A549 treated with DMSO at 1 μM for 4 hours (cell line): ENCODE measurements around the gene OR4K13. TPM values are rescaled to one million over a fixed set of nuclear protein-coding genes. Genes with fewer than 3 reads are reported as not detected.

Experiments used
- total RNA-seq: library from RNA; stranded (reverse); fragments of 200-300 nt; extraction: Qiagen RNA extraction; gene quantifications from 5 replicates; pipeline ENCODE4 v1.2.3, GENCODE V29; 2022; ENCODE audit warnings: low read depth

OR4K13 gene, protein sequence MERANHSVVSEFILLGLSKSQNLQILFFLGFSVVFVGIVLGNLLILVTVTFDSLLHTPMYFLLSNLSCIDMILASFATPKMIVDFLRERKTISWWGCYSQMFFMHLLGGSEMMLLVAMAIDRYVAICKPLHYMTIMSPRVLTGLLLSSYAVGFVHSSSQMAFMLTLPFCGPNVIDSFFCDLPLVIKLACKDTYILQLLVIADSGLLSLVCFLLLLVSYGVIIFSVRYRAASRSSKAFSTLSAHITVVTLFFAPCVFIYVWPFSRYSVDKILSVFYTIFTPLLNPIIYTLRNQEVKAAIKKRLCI
- not detected in 5 replicates for total RNA-seq

GRCh38 chr14:20035938-20036337 is at the start of gene OR4K13:
TSS of gene OR4K13 (minus strand) at chr14:20036038. CDS start at chr14:20034758, 1,280 bp downstream.

DNA sequence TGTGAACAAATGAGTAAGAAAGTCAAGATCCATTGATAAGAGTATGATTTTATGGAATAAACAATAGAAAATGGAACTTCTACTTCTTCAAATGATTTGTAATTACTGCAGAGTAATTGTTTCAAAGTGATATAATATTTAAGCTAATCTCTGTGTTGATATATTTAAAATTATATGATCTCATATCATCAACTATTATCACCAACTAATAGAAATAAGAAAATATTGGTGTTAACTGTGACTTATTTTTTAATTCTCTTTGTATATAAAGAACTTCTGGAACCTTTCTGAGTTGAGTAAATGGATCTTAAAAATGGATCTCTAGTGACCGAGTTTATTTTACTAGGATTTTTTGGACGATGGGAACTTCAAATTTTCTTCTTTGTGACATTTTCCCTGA is 23.9 kb upstream of the OR4K13 start, which contains the start of gene OR4L1:
Gene OR4L1, plus strand, starts transcription at position 301 of the 400 bp plus-strand sequence. Its CDS starts 0 bp downstream, at position 301.

DNA sequence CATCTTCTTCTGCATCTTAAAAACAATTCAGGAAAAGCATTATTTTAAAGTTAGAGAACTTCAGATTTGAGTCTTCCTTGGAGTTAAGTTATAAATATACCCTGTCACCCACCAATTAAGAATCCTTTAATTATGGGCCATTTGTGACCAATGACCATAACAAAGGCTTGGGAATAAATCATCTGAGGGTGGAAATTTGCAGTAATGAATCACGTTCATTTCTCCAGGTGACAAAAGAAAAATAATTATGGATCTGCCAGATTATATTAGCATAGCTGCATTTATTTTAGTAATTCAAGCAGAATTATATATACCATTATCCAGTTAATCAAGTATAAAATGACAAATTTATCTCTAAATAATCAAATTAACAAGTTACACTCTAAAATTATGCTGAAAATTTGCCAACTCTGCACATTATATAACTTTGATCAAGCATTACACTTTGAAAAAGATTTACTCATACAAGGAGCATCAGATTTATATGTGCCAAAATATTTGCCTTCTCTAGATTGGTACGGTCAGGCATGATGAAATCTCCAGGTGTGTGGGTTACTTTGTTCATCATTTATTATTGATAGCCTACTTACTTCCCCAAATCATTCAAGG is 16.5 kb downstream of the OR4K13 start, which contains the start of gene OR4K14:
Gene OR4K14, minus strand, starts transcription at position 51 of the 609 bp plus-strand sequence. CDS start 4,114 bp downstream, outside the sequence.

DNA sequence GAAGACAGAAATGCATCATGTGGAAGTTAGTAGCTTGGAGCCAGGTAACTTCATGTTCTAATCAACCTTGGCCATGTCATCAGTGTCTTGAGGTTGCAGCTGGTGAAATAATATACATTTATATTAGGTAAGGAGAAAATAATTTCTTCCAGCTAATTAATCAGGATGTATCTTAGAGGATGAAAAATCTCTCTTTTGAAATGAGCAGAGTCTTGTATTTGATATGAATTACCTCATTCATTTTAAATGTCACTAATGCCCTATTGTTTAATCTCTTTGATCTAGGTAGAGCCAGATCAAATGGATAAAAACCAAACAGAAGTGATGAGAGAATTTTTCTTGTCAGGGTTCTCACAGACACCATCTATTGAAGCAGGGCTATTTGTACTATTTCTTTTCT is 34.0 kb downstream of the OR4K13 start, which contains the start of gene OR4Q2:
Gene OR4Q2, plus strand, starts transcription at position 301 of the 400 bp plus-strand sequence.

Other genes with a start within 250 kb of the OR4K13 start
- gene OR4N2, start 232.3 kb downstream of the OR4K13 start, total RNA-seq = not detected in 5 replicates
- gene OR4K2, start 160.9 kb downstream of the OR4K13 start, total RNA-seq = not detected in 5 replicates
- not detected in 5 replicates for gene OR4K5, start 115.4 kb downstream of the OR4K13 start, total RNA-seq
- gene OR4K1, start 105.1 kb downstream of the OR4K13 start, total RNA-seq = not detected in 5 replicates
- not detected in 5 replicates for gene OR4K15, start 60.4 kb downstream of the OR4K13 start, total RNA-seq
- not detected in 5 replicates for gene OR4Q2, start 33.9 kb downstream of the OR4K13 start, total RNA-seq
- not detected in 5 replicates for gene OR4K14, start 16.7 kb downstream of the OR4K13 start, total RNA-seq
- not detected in 5 replicates for gene OR4L1, start 24.0 kb upstream of the OR4K13 start, total RNA-seq
- gene OR4K17, start 74.7 kb upstream of the OR4K13 start, total RNA-seq = not detected in 5 replicates
- not detected in 5 replicates for gene OR4N5, start 102.8 kb upstream of the OR4K13 start, total RNA-seq
- not detected in 5 replicates for gene OR11G2, start 154.9 kb upstream of the OR4K13 start, total RNA-seq
- not detected in 5 replicates for gene OR11H6, start 187.7 kb upstream of the OR4K13 start, total RNA-seq
- gene OR11H7, start 192.9 kb upstream of the OR4K13 start, total RNA-seq = not detected in 5 replicates
- gene OR11H4, start 203.2 kb upstream of the OR4K13 start, total RNA-seq = not detected in 5 replicates